Activated CD4-positive, alpha-beta T cell treated with anti-CD3 and anti-CD28 coated beads for 4 hours (primary cell): ENCODE results near the gene ISOC2.
A peak's percentile ranks its signal among the peaks of the same experiment; 100 is the strongest.

Experiments
- DNase-seq, 2 donors: peaks; one replicate each; pipeline ENCODE4 v3.0.0-alpha.2; 2020

Gene ISOC2

DNA sequence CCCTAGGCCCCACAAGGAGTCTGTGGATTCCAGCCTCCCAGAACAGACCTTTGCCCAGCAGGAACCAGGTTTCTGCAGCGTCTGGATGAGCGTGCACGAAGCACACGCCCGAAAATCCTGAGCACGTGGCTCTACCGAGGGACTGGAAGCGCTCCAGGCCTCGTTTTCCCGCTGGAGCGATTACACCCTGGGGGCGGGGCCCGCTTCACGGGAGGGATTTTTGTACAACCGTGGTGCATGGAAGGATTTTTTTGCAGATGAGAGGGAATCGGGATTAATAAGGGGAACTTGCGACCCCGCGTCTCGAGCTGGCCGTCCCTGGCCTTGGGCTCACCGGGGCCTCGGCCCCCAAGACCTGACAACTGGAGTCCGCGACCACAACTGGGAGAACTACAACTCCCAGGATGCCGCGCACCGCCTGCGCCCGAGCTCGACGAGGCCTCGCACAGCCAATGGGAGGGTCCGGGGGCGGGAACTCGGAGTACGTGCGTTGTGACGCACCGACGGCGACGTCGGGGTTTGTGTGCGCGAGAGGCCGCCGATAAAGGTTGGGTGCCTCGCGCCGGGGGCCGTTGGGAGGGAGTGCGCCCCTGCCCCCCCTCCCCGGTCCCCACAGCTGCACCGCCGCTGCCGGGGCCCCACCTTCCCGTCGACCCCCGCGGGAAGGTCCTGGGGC, 14.8 kb upstream of the ISOC2 start, which contains the start of gene ZNF628:
ZNF628 (plus strand) TSS at position 518 of the 676 bp plus-strand sequence. CDS start 3,294 bp downstream, outside the sequence.
- peak; percentile 99 for DNase-seq

DNA sequence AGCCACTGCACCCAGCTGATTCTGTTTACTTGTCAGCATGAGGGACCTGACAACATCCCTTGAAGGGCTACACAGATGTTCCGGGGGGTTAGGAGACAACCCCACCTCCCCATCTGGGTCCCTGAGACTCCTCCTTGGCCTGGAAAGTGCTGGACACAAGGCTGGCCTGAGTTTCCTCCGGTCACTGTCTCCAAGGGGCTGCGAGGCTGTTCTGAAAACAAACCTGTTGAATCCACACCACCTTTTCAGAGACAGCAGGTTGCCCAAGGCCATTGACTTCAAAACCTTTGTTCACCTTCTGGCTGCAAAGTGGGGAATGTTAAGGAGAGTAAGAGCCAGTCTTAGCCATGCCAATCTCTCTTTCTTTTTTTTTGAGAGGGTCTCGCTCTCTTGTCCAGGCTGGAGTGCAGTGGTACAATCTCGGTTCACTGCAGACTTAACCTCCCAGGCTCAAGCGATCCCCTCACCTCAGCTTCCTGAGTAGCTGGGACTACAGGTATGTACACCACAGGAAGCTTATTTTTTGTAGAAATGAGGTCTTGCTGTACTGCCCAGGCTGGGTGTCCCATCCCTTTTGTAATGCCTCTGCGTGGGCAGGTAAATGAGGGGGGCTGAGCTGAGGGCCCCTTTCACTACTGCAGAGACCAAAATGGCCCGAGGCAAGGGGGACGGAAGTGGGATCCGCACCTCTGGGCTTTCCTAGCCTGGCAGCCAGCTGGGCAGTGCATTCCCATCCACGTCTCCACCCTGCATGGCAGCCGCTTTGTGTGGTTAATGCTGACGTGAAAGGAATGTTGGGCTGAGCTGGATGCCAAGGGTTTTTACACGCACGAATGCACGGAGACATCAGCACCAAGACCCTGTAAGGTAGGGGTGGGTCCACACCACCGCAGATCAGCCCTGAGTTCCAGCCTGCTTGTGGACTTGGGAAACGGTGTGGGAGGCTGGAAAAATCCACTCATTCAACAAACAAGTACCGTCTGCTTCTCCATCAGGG, 13.1 kb upstream of the ISOC2 start:
- DNase-seq: no peak

DNA sequence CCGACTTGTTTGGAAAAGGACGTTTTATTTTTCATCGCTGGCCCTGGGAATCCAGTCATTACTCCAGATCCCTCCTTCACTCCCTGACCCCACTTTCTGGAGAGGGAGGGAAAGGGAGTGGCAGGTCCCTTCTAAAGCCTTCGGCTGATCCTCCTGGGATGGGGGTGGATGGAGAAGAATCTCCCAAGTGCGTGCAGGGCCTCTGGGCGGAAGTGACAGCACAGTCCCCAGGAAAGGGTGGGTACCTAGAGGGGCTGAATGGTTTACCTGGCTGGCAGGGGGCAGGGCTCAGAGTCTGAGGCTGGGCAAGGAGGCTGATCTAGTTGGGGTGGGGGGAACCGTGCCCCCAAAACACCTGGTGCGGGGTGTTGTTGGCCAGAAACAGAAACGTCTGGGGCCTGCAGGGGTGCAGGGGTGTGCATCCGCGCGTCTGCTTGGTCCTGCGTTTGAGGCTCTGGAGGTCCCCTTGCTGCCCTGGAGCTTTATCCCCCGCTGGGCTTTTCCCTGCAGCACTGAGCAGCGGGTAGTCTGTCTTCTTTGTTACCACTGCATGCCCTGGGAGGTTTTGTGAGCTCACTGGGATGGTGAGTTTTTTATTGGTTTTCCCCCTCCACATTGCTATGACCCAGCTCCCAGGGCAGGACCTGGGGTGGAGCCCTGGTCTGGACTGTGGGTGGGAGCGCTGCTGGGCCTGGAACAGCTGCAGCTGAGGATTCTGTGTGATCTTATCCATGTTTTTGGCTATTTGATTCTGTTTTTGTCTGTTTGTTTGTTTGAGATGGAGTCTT, 12.0 kb upstream of the ISOC2 start:
- DNase-seq: no peak

DNA sequence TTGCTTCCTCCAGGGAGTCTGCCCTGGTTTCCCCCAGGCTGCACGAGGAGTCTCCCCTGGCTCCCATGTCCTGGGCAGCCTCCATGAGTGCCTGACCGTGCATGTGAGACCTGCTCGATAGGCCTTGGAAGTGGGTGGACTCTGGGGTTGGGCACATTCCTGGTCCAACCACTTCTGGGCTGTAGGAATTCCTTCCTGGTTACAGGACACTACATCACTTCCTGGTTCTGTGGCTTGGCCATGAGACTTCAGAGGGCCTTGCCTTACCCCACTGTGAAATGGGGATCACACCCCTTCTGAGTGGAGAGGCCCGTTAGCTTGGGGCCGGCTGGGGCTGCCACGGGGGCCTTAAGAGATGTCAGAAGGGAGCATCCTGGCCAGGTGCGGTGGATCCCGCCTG, 11.0 kb upstream of the ISOC2 start:
- DNase-seq: no peak

DNA sequence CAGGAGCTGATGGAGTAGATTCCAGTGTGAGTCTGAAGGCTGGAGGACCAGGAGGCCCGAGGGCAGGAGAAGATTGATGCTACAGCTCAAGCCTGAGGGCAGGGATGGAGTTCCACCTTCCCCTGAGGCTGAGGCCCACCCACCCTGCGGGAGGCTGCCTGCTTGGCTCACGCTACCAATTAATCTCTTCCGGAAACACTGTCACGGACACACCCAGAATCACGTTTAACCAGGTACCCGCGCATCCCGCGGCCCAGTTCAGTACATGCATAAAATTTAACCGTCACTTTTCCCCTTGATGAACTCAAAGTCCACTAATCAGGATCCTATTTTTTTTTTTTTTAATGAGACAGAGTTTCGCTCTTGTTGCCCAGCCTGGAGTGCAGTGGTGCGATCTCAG, 9.8 kb upstream of the ISOC2 start:
- no peak for DNase-seq

DNA sequence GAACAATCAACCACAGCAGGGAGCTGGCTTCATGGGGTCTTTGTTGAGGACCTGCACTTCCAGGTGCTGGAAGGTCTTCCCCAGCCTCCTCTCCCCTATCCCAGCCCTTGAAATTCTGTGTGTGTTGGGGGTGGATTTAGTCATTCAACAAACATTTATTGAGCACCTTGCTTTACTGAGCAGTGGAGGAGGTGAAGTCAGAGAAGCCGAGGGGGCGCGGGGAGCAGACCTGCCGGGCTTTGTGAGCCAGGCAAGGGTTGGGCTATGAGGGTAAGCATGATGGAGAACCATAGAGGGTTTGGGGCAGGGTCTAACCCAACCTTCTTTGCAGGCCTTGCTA, 6.6 kb upstream of the ISOC2 start:
- DNase-seq: no peak

DNA sequence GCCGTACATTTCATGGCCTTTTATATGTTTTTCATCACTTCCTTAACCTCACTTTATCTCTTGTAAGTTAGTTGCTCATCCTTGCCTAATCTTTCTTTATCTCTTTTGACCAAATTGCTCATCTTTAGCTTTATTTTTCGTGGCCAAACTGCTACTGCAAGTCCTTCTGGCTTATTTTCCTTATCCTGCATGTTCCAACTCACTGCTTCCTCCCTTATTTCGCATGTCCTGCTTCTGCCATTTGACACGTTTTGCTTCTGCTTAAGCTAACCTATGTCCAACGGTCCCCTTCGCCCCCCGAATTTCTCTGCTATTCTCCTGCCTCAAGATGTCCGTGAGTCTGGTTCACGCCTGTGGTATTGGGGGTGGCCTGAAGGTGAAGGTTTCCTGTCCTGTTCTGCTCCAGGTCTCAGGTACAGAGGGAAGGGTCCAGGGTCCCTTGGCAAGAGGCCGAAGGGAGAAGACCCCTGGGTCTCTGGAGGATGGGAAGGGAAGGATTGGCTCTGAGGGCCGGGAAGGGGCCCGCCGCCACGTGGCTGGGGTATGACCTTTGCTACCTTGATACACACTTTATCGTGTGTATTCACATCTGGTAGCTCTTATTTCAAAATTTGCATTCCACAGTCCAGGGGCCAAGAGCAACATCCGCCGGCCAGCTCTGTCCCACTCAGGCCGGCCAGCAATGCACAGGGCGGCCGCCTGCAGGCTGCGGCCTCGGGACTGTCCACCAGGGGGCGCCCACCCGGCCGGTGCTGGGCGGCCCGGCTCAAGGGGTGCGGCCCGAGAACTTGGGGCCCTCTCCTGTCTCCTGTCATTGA, 6.0 kb upstream of the ISOC2 start:
- DNase-seq: peak; percentile 60 to 62

DNA sequence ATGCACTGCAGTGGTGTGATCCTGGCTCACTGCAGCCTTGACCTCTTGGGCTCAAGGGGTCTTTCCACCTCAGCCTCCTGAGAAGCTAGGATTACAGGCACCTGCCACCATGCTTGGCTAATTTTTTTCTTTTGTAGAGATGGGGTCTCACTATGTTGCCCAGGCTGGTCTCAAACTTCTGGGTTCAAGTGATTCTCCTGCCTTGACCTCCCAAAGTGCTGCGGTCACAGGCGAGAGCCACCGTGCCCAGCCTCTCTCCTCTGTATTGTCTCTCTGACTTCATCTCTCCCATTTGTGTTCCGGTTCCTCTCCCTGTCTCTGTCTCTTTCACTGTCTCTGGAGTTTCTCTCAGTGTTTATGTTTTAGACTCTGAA, 4.8 kb upstream of the ISOC2 start:
- no peak for DNase-seq

DNA sequence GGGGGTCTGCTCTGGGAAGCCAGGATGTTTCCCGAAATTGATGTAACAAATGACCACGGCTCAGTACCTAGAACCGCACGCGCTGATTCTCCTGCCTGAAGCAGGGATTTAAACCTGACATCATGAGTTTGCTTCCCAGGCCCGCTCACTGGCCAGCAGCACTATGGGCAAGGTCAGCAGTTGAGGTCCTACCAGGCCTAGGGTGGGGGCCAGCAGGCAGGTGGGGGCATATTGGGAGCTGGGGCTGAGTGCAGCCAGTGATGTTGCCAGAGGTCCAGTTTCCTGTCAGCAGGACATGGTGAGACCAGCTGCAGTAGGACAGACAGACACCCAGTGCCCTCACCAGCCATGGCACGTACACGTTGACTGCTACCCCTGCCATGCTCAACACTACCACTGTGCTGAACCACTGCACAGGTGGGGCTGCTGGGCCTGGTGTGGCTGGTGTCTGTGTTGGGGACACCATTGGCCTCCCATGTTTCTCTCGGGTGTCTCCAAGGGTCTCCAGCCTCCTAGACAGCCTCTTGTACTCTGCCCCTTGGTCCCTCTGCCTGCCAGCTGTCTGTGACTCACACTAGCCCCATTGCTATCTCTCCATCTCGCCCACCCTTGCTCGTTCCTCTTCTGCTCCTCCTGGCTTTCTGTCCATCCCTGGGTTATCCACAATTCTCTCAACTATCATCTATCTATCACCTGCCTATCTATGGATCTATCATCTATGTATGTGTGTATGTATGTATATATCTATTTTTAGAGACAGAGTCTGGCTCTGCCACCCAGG, 4.2 kb upstream of the ISOC2 start:
- DNase-seq: no peak

DNA sequence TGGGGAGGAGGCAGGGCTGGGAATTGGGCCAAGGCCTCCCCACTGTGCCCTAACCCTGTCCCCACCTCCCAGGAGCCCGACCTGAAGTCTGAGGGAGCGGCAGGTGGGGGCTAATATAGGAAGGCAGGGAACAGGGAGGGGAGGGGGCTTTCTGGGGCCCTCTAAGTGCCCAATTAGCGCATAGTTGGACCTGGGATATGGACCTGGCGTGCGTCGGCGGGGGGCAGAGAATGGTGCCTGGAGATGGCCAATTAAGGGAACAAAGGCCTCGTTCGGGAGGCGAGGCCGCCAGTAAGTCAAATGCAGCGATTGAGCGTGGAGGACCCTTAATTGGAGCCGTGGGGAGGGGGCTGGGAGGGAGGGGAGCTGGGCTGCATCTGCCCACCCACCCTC, 3.2 kb upstream of the ISOC2 start, which contains the start of gene C19orf85:
C19orf85 (minus strand) TSS at position 90 of the 393 bp plus-strand sequence. CDS start 197 bp downstream, outside the sequence.
- no peak for DNase-seq

DNA sequence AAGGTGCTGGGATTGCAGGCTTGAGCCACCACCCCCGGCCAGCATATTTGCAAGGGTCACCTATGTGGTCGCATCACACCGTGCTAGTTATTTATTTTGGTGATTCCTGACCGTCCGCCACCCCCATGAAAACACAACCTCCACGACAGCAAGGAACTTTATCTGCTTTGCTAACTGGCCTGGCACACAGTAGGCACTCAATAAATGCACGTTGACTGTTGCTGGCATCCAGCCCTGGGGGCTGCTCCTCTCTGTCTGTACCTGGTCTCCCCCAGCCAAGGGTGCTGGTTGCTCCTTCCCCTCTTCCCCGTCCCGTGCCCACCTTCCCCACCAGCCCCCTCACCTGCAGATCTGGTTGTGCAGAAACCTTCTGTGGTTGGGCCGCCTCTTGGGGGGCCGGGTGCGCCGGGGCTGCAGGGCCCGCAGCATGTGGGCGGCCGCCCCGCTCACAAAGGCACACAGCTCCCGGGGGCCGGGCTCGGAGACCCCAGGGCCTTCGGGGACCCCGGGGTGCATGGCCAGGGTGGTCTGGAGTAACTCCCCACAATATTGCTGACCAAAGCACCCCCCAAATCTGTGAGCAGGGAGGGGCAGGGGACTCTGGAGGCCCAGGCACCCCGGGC, 2.7 kb upstream of the ISOC2 start:
- DNase-seq: no peak

DNA sequence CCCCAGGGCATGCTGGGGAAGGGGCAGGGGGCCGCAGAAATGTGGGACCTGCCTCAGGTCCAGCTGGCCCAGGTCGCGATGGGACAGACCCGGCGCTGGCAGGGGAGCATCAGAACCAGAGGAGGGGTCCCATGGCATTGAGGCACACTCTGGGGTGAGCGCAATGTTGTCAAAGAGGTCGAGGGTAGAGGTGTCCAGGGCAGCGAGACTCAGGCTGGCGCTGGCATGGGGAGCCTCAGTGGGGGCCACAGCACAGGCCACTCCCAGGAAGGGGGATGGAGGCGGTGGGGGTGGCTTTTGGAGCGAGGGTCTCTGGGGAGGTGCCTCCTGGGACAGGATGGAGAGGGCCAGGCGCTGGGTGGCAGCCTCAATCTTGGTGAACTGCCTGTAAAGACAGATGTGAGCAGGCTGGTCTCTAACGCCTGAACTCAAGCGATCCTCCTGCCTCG, 2.2 kb upstream of the ISOC2 start:
- no peak for DNase-seq

DNA sequence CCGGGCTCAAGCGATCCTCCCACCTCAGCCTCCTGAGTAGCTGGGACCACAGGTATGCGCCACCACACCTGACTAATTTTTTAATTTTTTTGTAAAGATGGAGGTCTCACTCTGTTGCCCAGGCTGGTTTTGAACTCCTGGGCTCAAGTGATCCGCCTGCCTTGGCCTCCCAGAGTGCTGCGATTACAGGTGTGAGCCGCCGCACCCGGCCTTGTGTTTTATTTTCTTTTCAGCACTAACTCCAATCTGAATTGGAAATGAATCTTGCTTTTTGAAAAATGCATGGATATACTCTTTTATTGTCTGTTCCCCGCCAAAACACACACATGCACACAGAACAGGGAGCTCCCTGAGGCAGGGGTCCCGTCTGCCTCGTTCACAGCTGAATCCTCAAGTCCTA, 1.3 kb upstream of the ISOC2 start:
- DNase-seq: no peak

DNA sequence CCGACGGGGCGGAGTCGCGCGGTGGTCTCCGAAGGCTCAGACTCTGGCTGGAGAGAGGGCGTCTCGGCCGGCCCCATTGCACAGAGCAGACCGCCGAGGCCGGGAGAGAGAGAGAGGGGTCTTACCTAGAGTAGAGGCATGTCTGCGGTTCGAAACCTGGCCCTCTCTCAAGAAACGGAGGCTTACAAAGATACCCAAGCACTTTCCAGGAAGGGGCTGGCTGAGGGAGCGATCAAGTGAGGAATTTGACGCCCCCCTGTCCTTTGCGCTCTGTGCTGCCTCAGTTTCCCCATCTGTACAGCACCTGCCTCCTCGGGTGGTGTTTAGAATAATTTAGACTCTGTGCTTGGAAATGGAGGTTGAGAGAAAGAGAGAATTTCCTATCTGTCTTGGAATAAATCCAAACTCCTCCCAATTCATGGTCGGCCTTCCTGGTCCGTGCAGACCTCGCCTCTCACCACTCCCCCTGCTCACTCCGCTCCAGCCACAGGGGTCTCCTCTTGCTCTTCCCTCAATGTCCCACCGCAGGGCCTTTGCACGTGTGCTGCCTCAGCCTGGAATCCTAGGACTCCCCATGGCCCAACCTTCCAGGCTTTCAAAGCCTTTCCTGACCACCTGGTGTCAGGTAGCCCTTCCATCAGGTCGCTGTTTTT, 658 bp upstream of the ISOC2 start:
- no peak for DNase-seq

DNA sequence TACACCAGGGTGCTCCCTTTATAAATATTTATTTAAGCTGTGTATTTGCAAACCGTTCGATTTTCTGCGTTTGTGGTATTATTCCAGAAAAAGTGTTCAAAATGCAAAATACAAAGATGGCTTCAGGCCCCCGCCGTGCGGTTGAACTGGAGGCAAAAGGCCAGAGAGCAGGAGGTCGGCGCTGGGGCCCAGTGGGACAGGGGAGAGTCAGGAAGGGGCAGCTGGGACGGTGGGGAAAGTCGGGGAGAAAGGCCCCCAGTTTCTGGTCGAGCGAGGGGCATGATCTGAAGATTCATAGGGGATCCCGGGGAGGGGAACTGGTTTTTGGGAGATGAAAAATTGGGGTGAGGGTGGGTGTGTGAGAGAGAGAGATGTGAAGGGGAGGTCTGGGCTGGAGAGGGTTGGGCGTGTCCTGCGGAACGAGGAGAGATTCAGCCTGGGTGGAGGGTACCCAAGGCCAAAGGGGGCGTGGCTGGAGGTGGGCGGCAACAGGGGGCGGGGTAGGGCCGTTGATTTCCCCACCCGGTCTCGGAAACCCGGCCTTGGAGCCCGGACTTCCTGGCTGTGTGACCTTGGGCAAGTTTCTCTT, 678 bp downstream of the ISOC2 start:
- DNase-seq: peak; percentile 32 to 34

DNA sequence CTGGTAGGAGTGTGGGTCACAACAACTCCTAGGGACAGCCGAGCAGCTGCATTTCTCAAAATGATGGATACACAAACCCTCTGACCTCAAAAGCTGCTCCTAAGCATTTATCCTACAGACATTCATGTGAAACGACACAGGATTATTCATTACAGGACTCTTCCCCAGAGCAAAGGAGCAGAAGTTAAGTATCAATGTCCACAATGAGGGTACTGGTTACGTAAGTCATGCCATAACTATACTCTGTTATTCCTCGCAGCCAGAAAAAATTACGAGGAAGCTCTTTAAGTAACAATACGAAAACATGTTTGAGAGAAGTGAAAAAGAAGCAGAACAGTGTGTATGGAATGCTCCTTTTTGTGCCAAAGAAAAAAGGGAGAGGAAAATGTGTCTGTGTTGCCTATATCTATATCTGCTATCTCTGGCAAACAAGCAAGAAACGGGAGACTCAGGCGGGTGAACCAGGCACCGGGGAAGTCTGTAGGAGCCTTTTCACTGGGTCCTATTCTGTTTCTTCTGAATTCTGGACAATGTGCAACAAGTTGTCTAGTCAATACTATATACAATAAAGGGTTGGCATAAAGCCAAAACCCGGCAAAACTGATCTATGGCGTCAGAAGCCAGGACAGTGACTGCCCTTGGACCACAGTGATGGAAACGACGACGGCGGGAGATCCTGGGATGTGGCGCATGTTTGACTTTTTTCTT, 1.3 kb downstream of the ISOC2 start:
- DNase-seq: no peak

DNA sequence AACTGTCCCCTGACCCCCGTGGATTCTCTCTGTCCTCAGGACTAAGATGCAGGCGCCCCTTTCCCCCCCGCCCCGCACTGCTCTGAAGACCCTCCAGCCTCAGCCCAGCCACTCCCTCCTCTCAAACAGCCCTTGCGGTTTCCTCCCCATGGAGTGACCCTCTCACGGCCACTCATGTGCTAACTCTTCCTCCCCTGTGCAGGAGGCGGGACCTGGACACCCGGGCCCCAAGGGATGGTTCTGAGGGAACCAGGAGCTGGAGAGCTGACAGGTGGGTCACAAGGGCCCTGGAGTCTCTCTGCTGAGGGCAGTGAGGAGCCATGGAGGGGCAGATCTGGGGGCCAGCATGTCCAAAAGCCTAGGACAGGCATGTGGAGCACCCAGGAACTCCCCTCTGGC, 1.9 kb downstream of the ISOC2 start:
- DNase-seq: no peak

DNA sequence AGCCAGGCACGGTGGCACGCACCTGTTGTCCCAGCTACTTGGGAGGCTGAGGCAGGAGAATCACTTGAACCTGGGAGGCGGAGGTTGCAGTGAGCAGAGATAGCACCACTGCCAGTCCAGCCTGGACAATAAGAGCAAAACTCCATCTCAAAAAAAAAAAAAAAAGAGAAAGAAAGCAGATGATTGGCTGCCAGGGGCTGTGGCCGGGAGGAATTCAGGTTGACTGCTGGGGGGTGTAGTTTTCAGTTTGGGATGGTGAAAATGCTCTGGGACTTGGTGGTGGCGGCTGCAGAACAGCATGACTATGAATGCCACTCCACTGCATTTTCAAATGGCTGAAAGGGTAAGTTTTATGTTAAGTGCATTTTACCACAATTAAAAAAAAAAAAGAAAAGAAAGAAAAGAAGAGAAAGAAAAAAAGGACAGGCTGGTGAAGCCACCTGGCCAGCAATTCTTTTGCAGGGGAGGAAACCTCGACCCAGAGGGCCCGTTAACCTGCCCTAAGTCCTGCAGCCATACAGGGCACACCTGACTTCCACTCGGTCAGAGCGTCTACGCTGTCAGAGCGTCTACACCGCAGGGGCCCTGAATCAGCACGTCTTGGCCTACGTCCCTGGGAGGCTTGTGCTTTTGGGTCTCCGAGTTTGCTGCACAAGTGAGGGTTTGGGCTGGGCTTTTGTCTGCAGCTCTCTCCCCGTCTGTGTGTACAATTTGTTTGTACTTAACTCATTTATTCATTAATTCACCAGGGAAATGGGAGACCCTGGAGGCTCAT, 3.6 kb downstream of the ISOC2 start:
- no peak for DNase-seq

DNA sequence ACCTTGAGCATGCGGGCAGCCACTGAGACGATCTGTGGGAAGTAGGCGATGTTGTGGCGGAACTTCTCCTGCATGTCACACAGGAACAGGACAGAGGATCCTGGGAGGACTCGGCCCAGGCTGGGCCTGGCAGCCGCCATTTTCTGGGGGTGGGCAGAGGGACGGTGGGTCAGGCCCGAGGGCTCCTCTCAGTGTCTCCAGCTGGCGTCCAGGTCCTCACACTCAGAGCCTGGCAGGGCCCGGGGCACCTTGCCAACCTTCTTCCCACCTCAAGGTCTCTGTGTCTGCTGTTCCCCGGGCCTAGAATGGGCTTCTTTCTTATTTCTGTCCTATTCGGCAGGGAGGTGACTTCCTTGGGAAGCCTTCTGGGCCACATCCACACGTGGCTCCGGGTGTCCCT, 5.1 kb downstream of the ISOC2 start:
- DNase-seq: no peak
